Mucosa of gallbladder (tissue), 1 donor: Measurements from ENCODE around the gene PDCD11. TPM values are rescaled to one million over a fixed set of nuclear protein-coding genes. Genes with fewer than 3 reads are reported as not detected.
A peak's percentile ranks its signal among the peaks of the same experiment; 100 is the strongest.

Source experiments
- DNase-seq: peaks from one replicate; pipeline ENCODE4 v3.0.0-alpha.2; 2020; ENCODE audit warnings: low spot score
- total RNA-seq: library from RNA; stranded (reverse); gene quantifications from one replicate; pipeline ENCODE4 v1.2.1, GENCODE V29; 2021
- donor health status: DM: no; HTN: no; CAD: no.

The PDCD11 gene
- total RNA-seq, 1 donor from 2014 or later = 19.5 TPM

GRCh38 chr10:103451091-103451813 is 54.8 kb downstream of the PDCD11 start:
- DNase-seq = peak; percentile 42

GRCh38 chr10:103451831-103452505 is 55.5 kb downstream of the PDCD11 start, which contains the start of gene CALHM2:
Gene CALHM2, minus strand, starts transcription at chr10:103452370. Its CDS starts 2,429 bp downstream, at chr10:103449941.
- DNase-seq = peak; percentile 58

- DNase-seq = no peak
Measured at GRCh38 chr10:103452506-103453230, 56.2 kb downstream of the PDCD11 start.

GRCh38 chr10:103454026-103454425 is 57.6 kb downstream of the PDCD11 start:
- DNase-seq = no peak

- DNase-seq = no peak
Measured at GRCh38 chr10:103455235-103455634, 58.8 kb downstream of the PDCD11 start.

GRCh38 chr10:103456074-103456660 is 59.7 kb downstream of the PDCD11 start:
- no peak for DNase-seq

GRCh38 chr10:103457176-103457712 is 60.8 kb downstream of the PDCD11 start:
- no peak for DNase-seq

- DNase-seq = no peak
Measured at GRCh38 chr10:103457896-103458583, 61.6 kb downstream of the PDCD11 start.

- no peak for DNase-seq
Measured at GRCh38 chr10:103458720-103459119, 62.3 kb downstream of the PDCD11 start, which contains the start of gene CALHM1. Gene CALHM1, minus strand, starts transcription at chr10:103458900. Its CDS starts 149 bp downstream, at chr10:103458751.

GRCh38 chr10:103459615-103460014 is 63.2 kb downstream of the PDCD11 start:
- no peak for DNase-seq

- DNase-seq = no peak
Measured at GRCh38 chr10:103463499-103463898, 67.1 kb downstream of the PDCD11 start.

GRCh38 chr10:103465411-103466179 is 69.2 kb downstream of the PDCD11 start:
- DNase-seq = no peak

GRCh38 chr10:103466734-103467133 is 70.3 kb downstream of the PDCD11 start:
- no peak for DNase-seq

- DNase-seq = no peak
Measured at GRCh38 chr10:103467406-103467805, 71.0 kb downstream of the PDCD11 start.

GRCh38 chr10:103469201-103469600 is 72.8 kb downstream of the PDCD11 start:
- no peak for DNase-seq

- peak; percentile 28 for DNase-seq
Measured at GRCh38 chr10:103470761-103471653, 74.6 kb downstream of the PDCD11 start.

- no peak for DNase-seq
Measured at GRCh38 chr10:103472005-103472404, 75.6 kb downstream of the PDCD11 start.

- no peak for DNase-seq
Measured at GRCh38 chr10:103473261-103473671, 76.8 kb downstream of the PDCD11 start.

GRCh38 chr10:103474077-103474476 is 77.7 kb downstream of the PDCD11 start:
- no peak for DNase-seq
